Spleen (tissue), 11 donors: ENCODE data around the gene MYO1F. TPM values are rescaled to one million over a fixed set of nuclear protein-coding genes. Genes with fewer than 3 reads are reported as not detected.

Source experiments
- DNase-seq: peaks from one replicate; pipeline ENCODE4 v3.0.0-alpha.2; 2020
- H3K27ac ChIP-seq, 8 donors: fragments of 200-600 bp; sonication (generic) in 7 of 8; 1 replicate in 4 of 8; 2 replicates in 4 of 8; pipeline versions ENCODE4 v1.5.0 to v1.8.0; 2016 to 2021; ENCODE audit warnings: inconsistent platforms in 4 of 8, mild to moderate bottlenecking in 4 of 8, moderate library complexity in 1 of 8
- H3K27me3 ChIP-seq, 7 donors: fragments of 200-600 bp; sonication (generic) in 6 of 7; replicated peaks in 1 of 7; 1 replicate in 4 of 7; 2 replicates in 3 of 7; pipeline versions ENCODE4 v1.5.0 to v1.8.0; 2016 to 2021; ENCODE audit warnings: inconsistent platforms in 3 of 7, mild to moderate bottlenecking in 1 of 7
- H3K36me3 ChIP-seq, 6 donors: fragments of 200-600 bp; sonication (generic) in 5 of 6; 1 replicate in 4 of 6; 2 replicates in 2 of 6; pipeline versions ENCODE4 v1.5.0 to v1.8.0; 2016 to 2021; ENCODE audit warnings: inconsistent platforms in 2 of 6
- H3K4me1 ChIP-seq, 6 donors: fragments of 200-600 bp; sonication (generic) in 5 of 6; 1 replicate in 3 of 6; 2 replicates in 3 of 6; pipeline versions ENCODE4 v1.5.0 to v1.8.0; 2016 to 2021; ENCODE audit warnings: inconsistent platforms in 3 of 6
- H3K4me3 ChIP-seq, 8 donors: fragments of 200-600 bp; sonication (generic) in 7 of 8; 1 replicate in 4 of 8; 2 replicates in 4 of 8; pipeline versions ENCODE4 v1.5.0 to v1.8.0; 2016 to 2021; ENCODE audit warnings: inconsistent platforms in 4 of 8, mild to moderate bottlenecking in 4 of 8, moderate library complexity in 2 of 8
- H3K9me3 ChIP-seq, 8 donors: fragments of 200-600 bp; sonication (generic) in 7 of 8; 1 replicate in 4 of 8; 2 replicates in 4 of 8; pipeline versions ENCODE4 v1.5.0 to v1.8.0; 2016 to 2021; ENCODE audit warnings: inconsistent platforms in 4 of 8
- POLR2A ChIP-seq, 3 donors: fragments of 450-650 bp; IDR thresholded peaks; one replicate each; pipeline ENCODE4 v1.5.1; 2017; ENCODE audit warnings: antibody characterized with exemption in 3 of 3, mild to moderate bottlenecking in 1 of 3
- POLR2AphosphoS5 ChIP-seq, 3 donors: sonication (generic); formaldehyde crosslinking; IDR thresholded peaks; one replicate each; pipeline ENCODE4 v1.5.1; 2017; ENCODE audit warnings: antibody characterized with exemption in 3 of 3
- WGBS, 5 donors: extraction: QIAGEN DNeasy Blood & Tissue Kit in 3 of 5; methylation state at CpG; one replicate each; pipeline versions ENCODE4 v1.1.5 to v1.1.7; 2013 to 2018; 5-methylcytosine and 5-hydroxymethylcytosine counted together
- intact Hi-C: fragments of 100-400 bp; cut with DNase I; formaldehyde crosslinking; loops from one replicate; pipeline ENCODE4 v1.15.0; 2023; ENCODE audit warnings: low total_unique reads
- polyA plus RNA-seq, 3 donors: library from polyadenylated mRNA; stranded (reverse); fragments of 200-250 nt; gene quantifications; one replicate each; pipeline ENCODE4 v1.2.1, GENCODE V29; 2013
- total RNA-seq, 7 donors: library from RNA; depleted of rRNA in 3 of 7; stranded (reverse); fragments of >200 nt in 3 of 7; fragmentation: NEBNext Ultra II Directional in 4 of 7; extraction: Animal tissue kit (Norgen Biotek cat#: 25700) in 4 of 7; gene quantifications; one replicate each; pipeline versions ENCODE4 v1.1.0 to v1.2.1, GENCODE V29; 2016 to 2021
- TF ChIP-seq, protein P1 (sequence below), 11 experiments: fragments of 200-600 bp in 7 of 11; fragments of 450-650 bp in 4 of 11; sonication (generic) in 4 of 11; IDR thresholded peaks in 8 of 11; conservative IDR thresholded peaks in 3 of 11; 1 replicate in 7 of 11; 2 replicates in 4 of 11; pipeline versions ENCODE4 v1.4.0 to v1.8.0; 2016 to 2021; ENCODE audit warnings: antibody characterized with exemption in 11 of 11, inconsistent platforms in 4 of 11, mild to moderate bottlenecking in 1 of 11
- donor health status: healthy with polysubstance abuse.
- donor health status: DM: no; HTN: no; CAD: no; lungs with moderate emphysema.
- donor health status: DM: no; HTN: no; CAD: no.
- donor health status: Bipolar disorder and iron deficiency.
- donor health status: healthy.
- donor health status: DM: no; HTN: no; CAD: no.
- donor health status: DM: yes; HTN: yes; CAD: no.

MYO1F gene
- total and polyA plus RNA-seq, 10 donors: 22.1 to 423 (median 211) TPM

DNA sequence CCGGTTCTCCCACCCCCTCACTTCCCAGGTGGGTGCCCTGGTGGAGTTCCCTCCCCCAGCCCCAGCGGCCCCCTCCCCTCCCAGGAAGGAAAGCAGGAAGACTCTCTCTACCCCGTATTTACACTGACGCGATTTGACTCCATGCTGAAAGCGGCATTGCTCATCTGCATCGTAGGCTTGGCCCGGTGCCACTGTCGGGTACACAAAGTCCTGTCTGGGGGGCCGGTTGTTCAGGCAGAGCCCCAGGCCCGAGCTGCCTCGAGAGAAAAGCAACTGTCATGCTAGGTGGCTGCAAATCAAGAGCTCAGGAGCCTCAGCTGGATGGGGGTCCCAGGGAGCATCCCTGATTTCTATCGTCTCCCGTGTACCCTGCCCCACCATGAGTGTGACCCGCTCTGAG is 18.4 kb upstream of the MYO1F start:
- Histone ChIP-seq H3K36me3 (peaks cover 0 to 18% (median 6%) of the 10 kb centered on the region in 6 donors), H3K9me3 (peaks cover 0 to 21% (median 9%) of the 10 kb centered on the region in 8 donors), H3K4me3 (no peak overlapping the region), H3K4me1 (peaks cover 8 to 25% (median 20%) of the 10 kb centered on the region in 6 donors), H3K27ac (no peak overlapping the region), H3K27me3 (peaks cover 0 to 50% (median 15%) of the 10 kb centered on the region in 7 donors)
- TF ChIP-seq POLR2A (IDR thresholded peaks at IDR 0.05) (no peak), POLR2AphosphoS5 (IDR thresholded peaks at IDR 0.05) (no peak)
- TF ChIP-seq, protein P1, sequence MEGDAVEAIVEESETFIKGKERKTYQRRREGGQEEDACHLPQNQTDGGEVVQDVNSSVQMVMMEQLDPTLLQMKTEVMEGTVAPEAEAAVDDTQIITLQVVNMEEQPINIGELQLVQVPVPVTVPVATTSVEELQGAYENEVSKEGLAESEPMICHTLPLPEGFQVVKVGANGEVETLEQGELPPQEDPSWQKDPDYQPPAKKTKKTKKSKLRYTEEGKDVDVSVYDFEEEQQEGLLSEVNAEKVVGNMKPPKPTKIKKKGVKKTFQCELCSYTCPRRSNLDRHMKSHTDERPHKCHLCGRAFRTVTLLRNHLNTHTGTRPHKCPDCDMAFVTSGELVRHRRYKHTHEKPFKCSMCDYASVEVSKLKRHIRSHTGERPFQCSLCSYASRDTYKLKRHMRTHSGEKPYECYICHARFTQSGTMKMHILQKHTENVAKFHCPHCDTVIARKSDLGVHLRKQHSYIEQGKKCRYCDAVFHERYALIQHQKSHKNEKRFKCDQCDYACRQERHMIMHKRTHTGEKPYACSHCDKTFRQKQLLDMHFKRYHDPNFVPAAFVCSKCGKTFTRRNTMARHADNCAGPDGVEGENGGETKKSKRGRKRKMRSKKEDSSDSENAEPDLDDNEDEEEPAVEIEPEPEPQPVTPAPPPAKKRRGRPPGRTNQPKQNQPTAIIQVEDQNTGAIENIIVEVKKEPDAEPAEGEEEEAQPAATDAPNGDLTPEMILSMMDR (IDR thresholded peaks at IDR 0.05 in 8 of 11, conservative IDR thresholded peaks at IDR 0.05 in 3 of 11): no peak
- intact Hi-C loops: no loop called here
- DNase-seq: no peak
- WGBS, 5 donors: 79 to 88% (median 81%) methylated on average over 10 to 15 of the region's 15 CpGs

DNA sequence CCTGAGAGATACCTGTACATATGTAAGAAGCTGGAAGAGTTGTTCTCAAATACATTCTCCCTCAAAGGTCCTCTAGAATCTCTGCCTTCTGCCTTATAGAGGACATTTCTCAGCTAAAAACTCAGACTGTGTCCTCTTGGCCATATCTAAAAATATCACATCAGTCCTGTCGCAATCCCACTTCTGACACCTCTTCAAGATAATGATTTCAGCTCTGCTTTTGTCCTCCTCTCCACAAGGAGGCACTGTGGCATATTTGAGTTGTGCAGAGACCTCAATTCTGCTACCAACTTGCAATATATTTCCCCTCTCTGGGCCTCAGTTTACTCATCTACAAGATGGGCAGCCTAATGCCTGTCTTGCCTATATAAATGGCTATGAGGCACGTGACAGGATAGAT is 16.7 kb upstream of the MYO1F start:
- peaks cover 0 to 16% (median 5%) of the 10 kb centered on the region in 6 donors for H3K36me3 ChIP-seq
- peaks cover 0 to 21% (median 9%) of the 10 kb centered on the region in 8 donors for H3K9me3 ChIP-seq
- TF ChIP-seq POLR2AphosphoS5 (IDR thresholded peaks at IDR 0.05): no peak
- TF ChIP-seq, protein P1 (IDR thresholded peaks at IDR 0.05 in 8 of 11, conservative IDR thresholded peaks at IDR 0.05 in 3 of 11): peak in 5 of 11 experiments; percentile 12 to 34 (median 28)
- TF ChIP-seq POLR2A (IDR thresholded peaks at IDR 0.05): no peak
- intact Hi-C loops: no loop called here
- no peak overlapping the region for H3K4me3 ChIP-seq
- H3K4me1 ChIP-seq: peaks cover 8 to 25% (median 20%) of the 10 kb centered on the region in 6 donors
- 85 to 91% (median 88%) methylated on average over 2 of the region's 2 CpGs for WGBS, 5 donors
- H3K27me3 ChIP-seq: peaks cover 0 to 50% (median 15%) of the 10 kb centered on the region in 7 donors
- DNase-seq: no peak
- peak overlapping the region in 2 of 8 donors; percentile 44 to 49 for H3K27ac ChIP-seq

DNA sequence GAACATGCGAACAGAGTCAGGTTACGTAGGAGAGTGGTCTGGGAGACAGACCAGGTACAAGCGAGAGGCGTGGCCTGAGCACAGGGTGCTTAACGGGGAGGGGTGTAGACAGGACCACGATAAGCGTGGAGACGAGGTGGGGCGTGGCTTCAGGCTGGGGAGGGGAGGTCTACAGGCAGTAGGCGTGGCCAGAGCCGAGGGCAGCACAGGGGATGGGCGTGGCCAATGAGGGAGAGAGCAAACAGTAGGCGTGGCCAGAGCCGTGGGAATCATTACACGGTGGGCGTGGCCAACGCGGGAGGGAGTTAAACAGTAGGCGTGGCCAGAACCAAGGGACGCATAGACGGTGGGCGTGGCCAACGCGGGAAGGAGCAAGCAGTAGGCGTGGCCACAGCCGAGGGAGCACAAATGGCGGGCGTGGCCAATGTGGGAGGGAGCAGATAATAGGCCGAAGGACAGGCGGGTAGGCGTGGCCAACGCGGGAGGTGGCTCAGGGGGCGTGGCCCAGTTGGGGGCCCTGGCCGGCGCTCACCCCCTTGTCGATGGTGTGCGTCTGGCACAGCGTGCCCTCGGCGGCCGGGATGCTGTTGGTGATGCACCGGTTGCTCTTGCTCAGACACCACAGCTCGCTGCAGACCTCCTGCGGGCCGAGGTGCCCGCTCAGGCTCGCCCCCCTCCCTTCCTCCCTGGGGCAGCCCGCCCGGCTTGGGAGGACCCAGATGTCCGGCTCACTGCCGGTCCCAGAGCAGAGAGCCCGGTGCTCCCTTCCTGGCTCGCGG is 15.2 kb upstream of the MYO1F start:
- TF ChIP-seq, protein P1 (IDR thresholded peaks at IDR 0.05 in 8 of 11, conservative IDR thresholded peaks at IDR 0.05 in 3 of 11): no peak
- TF ChIP-seq POLR2AphosphoS5 (IDR thresholded peaks at IDR 0.05) (peak; percentile 77 to 85 (median 81)), POLR2A (IDR thresholded peaks at IDR 0.05) (no peak)
- Histone ChIP-seq H3K9me3 (peaks cover 0 to 21% (median 9%) of the 10 kb centered on the region in 8 donors), H3K27ac (peak overlapping the region in 5 of 8 donors; percentile 27 to 58 (median 35)), H3K4me3 (peak overlapping the region; percentile 2 to 63 (median 34)), H3K36me3 (peaks cover 0 to 16% (median 5%) of the 10 kb centered on the region in 6 donors), H3K4me1 (peaks cover 8 to 25% (median 20%) of the 10 kb centered on the region in 6 donors), H3K27me3 (peaks cover 0 to 50% (median 15%) of the 10 kb centered on the region in 7 donors)
- DNase-seq: peak; percentile 94
- intact Hi-C loops: no loop called here
- 2 to 7% (median 3%) methylated on average over 34 to 55 of the region's 55 CpGs for WGBS, 5 donors

DNA sequence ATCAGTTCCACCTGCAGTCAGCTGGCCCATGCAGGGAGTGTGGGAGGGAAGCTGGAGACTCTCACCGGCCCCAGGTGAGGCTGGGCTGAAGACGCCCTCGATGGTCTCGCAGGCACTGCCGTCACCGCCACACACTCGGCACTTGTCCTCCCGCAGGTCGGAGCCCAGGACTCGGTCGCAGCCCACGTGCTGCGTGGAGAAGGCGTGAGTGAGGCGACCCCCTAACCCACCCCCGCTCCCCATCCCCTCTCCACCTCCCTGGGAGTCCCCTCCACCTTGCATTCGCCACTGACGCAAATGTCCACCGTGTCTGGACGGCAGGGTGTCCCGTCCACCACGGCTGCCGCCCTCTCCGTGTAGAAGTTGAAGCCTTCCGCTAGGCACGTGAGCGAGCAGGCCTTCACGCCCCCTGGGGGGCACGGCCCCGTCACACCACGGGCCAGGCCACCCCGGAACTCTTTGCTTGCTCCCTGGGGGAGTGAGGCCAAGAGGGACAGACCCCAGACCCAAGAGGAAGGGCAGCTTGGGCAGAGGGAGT is 12.0 kb upstream of the MYO1F start:
- Histone ChIP-seq H3K36me3 (peaks cover 0 to 8% (median 0%) of the 10 kb centered on the region in 6 donors), H3K27me3 (peaks cover 0 to 35% (median 15%) of the 10 kb centered on the region in 7 donors), H3K4me3 (no peak overlapping the region), H3K27ac (no peak overlapping the region), H3K9me3 (peaks cover 0 to 19% (median 8%) of the 10 kb centered on the region in 8 donors), H3K4me1 (peaks cover 8 to 25% (median 20%) of the 10 kb centered on the region in 6 donors)
- TF ChIP-seq, protein P1 (IDR thresholded peaks at IDR 0.05 in 8 of 11, conservative IDR thresholded peaks at IDR 0.05 in 3 of 11): no peak
- TF ChIP-seq POLR2A (IDR thresholded peaks at IDR 0.05): no peak
- TF ChIP-seq POLR2AphosphoS5 (IDR thresholded peaks at IDR 0.05): no peak
- intact Hi-C loops: no loop called here
- 91 to 95% (median 94%) methylated on average over 18 to 32 of the region's 32 CpGs for WGBS, 5 donors
- DNase-seq: no peak
